GM23338 (cell line): Measurements from ENCODE around the gene CHST10. TPM values are rescaled to one million over a fixed set of nuclear protein-coding genes. Genes with fewer than 3 reads are reported as not detected.

ENCODE experiments used
- ATAC-seq: fragments of 200-7000 bp; cut with Tn5 transposase; 3 replicates; pipeline ENCODE4 v1.9.1; 2020
- DNase-seq: peaks from one replicate; pipeline ENCODE4 v3.0.0-alpha.2; 2015; ENCODE audit warnings: low spot score
- H2AFZ ChIP-seq: fragments of 200-600 bp; sonication (generic); 2 replicates; pipeline ENCODE4 v1.8.0; 2016; ENCODE audit warnings: antibody characterized with exemption, mild to moderate bottlenecking, moderate library complexity
- H3F3A ChIP-seq: fragments of 200-600 bp; sonication (generic); replicated peaks from 2 replicates; pipeline ENCODE4 v1.8.0; 2017; ENCODE audit warnings: antibody characterized with exemption, mixed run types, low read depth
- H3K27ac ChIP-seq: fragments of 200-600 bp; sonication (generic); 2 replicates; pipeline ENCODE4 v1.6.1; 2016; ENCODE audit warnings: low read depth
- H3K27me3 ChIP-seq: fragments of 200-600 bp; sonication (generic); 2 replicates; pipeline ENCODE4 v1.8.0; 2016; ENCODE audit warnings: mild to moderate bottlenecking, mixed run types, moderate library complexity; ENCODE audit not compliant: insufficient read depth
- H3K36me3 ChIP-seq: fragments of 200-600 bp; sonication (generic); 2 replicates; pipeline ENCODE4 v1.8.0; 2016; ENCODE audit warnings: mild to moderate bottlenecking; ENCODE audit not compliant: insufficient read depth
- H3K4me1 ChIP-seq: fragments of 200-600 bp; sonication (generic); 2 replicates; pipeline ENCODE4 v1.8.0; 2016; ENCODE audit warnings: mild to moderate bottlenecking, moderate library complexity; ENCODE audit not compliant: insufficient read depth
- H3K4me2 ChIP-seq: fragments of 200-600 bp; sonication (generic); 2 replicates; pipeline ENCODE4 v1.7.1; 2017; ENCODE audit warnings: mixed run types
- H3K4me3 ChIP-seq: fragments of 200-600 bp; sonication (generic); 2 replicates; pipeline ENCODE4 v1.6.1; 2016; ENCODE audit warnings: mixed run types
- H3K79me2 ChIP-seq: fragments of 200-600 bp; sonication (generic); replicated peaks from 2 replicates; pipeline ENCODE4 v1.8.0; 2017; ENCODE audit warnings: mild to moderate bottlenecking; ENCODE audit not compliant: insufficient read depth
- H3K9me2 ChIP-seq: fragments of 200-600 bp; sonication (generic); 2 replicates; pipeline ENCODE4 v1.8.0; 2017; ENCODE audit not compliant: insufficient read depth
- H4K20me1 ChIP-seq: fragments of 200-600 bp; sonication (generic); replicated peaks from 2 replicates; pipeline ENCODE4 v1.8.0; 2017; ENCODE audit warnings: mild to moderate bottlenecking; ENCODE audit not compliant: insufficient read depth
- H3K27ac Mint-ChIP-seq: 2 replicates; pipeline ENCODE4 v1.8.0; 2020; ENCODE audit warnings: inconsistent platforms, mild to moderate bottlenecking, moderate library complexity, mixed read lengths
- H3K27me3 Mint-ChIP-seq: 3 replicates; pipeline ENCODE4 v1.8.0; 2022; ENCODE audit warnings: low read depth, mild to moderate bottlenecking, moderate library complexity, mixed read lengths, inconsistent platforms; ENCODE audit not compliant: insufficient read depth, poor library complexity
- H3K36me3 Mint-ChIP-seq: 3 replicates; pipeline ENCODE4 v1.8.0; 2021; ENCODE audit warnings: low read depth, mild to moderate bottlenecking, inconsistent platforms, moderate library complexity, mixed read lengths
- H3K4me1 Mint-ChIP-seq: 3 replicates; pipeline ENCODE4 v1.8.0; 2020; ENCODE audit warnings: mild to moderate bottlenecking, inconsistent platforms, mixed read lengths
- H3K4me3 Mint-ChIP-seq: 3 replicates; pipeline ENCODE4 v1.8.0; 2021; ENCODE audit warnings: moderate library complexity, mild to moderate bottlenecking, inconsistent platforms, mixed read lengths
- H3K9me3 Mint-ChIP-seq: 3 replicates; pipeline ENCODE4 v1.8.0; 2020; ENCODE audit warnings: moderate library complexity, mild to moderate bottlenecking, inconsistent platforms, mixed read lengths
- CREB1 ChIP-seq: fragments of 250-450 bp; sonication (Bioruptor Pico); IDR thresholded peaks from 2 replicates; pipeline ENCODE4 v1.5.0; 2020; ENCODE audit warnings: low read depth, mild to moderate bottlenecking, moderate library complexity
- CTCF ChIP-seq, 2 experiments: fragments of 200-600 bp in 1 of 2; sonication (generic) in 1 of 2; conservative IDR thresholded peaks; 2 replicates each; pipeline versions ENCODE4 v1.5.1 to v1.6.1; 2016 to 2017; ENCODE audit warnings: antibody characterized with exemption in 2 of 2, low read depth in 2 of 2, mild to moderate bottlenecking in 2 of 2, moderate library complexity in 1 of 2
- POLR2AphosphoS5 ChIP-seq: IDR thresholded peaks from 2 replicates; pipeline ENCODE4 v1.6.1; 2016; ENCODE audit warnings: antibody characterized with exemption, low read depth
- polyA plus RNA-seq: library from polyadenylated mRNA; unstranded; fragments of >200 nt; fragmentation: Nextera tagmentation; extraction: Ambion mirVana; gene quantifications from 2 replicates; pipeline ENCODE4 v1.2.1, GENCODE V29; 2016
- total RNA-seq: library from RNA; depleted of rRNA; stranded (reverse); fragments of >200 nt; shearing (Covaris generic); gene quantifications from 2 replicates; pipeline ENCODE4 v1.2.3, GENCODE V29; 2014
- TF ChIP-seq, protein P1 (sequence below): fragments of 250-450 bp; sonication (Bioruptor Pico); IDR thresholded peaks from 2 replicates; pipeline ENCODE4 v1.5.0; 2020; ENCODE audit warnings: mild to moderate bottlenecking, moderate library complexity
- TF ChIP-seq, protein P2 (sequence below): IDR thresholded peaks from 2 replicates; pipeline ENCODE4 v1.6.1; 2016; ENCODE audit warnings: antibody characterized with exemption
- TF ChIP-seq, protein P3 (sequence below): IDR thresholded peaks from one replicate; pipeline ENCODE4 v1.6.1; 2018; ENCODE audit warnings: antibody characterized with exemption; ENCODE audit not compliant: unreplicated experiment

CHST10 gene
- total and polyA plus RNA-seq, 2 experiments from 2014 or later: 7.7 to 24.5 TPM

GRCh38 chr2:100395532-100396350, 21.7 kb downstream of the CHST10 start:
- peaks cover 2% of the 10 kb centered on the region; the same call in 1 of the 3 replicates for H3K4me1 Mint-ChIP-seq
- Histone ChIP-seq H3K27ac (no peak overlapping the region), H3K4me2 (no peak overlapping the region), H3K36me3 (no peaks in the 10 kb centered on the region), H3K9me2 (no peaks in the 10 kb centered on the region), H4K20me1 (no peaks in the 10 kb centered on the region; the same call in 1 of the 2 replicates), H3K79me2 (no peaks in the 10 kb centered on the region), H3K27me3 (no peaks in the 10 kb centered on the region), H3K4me1 (no peaks in the 10 kb centered on the region), H3F3A (no peaks in the 10 kb centered on the region), H3K4me3 (no peak overlapping the region), H2AFZ (no peak overlapping the region)
- H3K27me3 Mint-ChIP-seq: peaks cover 11% of the 10 kb centered on the region
- peaks cover 62% of the 10 kb centered on the region for H3K36me3 Mint-ChIP-seq
- no peak for TF ChIP-seq POLR2AphosphoS5
- TF ChIP-seq, protein P1, sequence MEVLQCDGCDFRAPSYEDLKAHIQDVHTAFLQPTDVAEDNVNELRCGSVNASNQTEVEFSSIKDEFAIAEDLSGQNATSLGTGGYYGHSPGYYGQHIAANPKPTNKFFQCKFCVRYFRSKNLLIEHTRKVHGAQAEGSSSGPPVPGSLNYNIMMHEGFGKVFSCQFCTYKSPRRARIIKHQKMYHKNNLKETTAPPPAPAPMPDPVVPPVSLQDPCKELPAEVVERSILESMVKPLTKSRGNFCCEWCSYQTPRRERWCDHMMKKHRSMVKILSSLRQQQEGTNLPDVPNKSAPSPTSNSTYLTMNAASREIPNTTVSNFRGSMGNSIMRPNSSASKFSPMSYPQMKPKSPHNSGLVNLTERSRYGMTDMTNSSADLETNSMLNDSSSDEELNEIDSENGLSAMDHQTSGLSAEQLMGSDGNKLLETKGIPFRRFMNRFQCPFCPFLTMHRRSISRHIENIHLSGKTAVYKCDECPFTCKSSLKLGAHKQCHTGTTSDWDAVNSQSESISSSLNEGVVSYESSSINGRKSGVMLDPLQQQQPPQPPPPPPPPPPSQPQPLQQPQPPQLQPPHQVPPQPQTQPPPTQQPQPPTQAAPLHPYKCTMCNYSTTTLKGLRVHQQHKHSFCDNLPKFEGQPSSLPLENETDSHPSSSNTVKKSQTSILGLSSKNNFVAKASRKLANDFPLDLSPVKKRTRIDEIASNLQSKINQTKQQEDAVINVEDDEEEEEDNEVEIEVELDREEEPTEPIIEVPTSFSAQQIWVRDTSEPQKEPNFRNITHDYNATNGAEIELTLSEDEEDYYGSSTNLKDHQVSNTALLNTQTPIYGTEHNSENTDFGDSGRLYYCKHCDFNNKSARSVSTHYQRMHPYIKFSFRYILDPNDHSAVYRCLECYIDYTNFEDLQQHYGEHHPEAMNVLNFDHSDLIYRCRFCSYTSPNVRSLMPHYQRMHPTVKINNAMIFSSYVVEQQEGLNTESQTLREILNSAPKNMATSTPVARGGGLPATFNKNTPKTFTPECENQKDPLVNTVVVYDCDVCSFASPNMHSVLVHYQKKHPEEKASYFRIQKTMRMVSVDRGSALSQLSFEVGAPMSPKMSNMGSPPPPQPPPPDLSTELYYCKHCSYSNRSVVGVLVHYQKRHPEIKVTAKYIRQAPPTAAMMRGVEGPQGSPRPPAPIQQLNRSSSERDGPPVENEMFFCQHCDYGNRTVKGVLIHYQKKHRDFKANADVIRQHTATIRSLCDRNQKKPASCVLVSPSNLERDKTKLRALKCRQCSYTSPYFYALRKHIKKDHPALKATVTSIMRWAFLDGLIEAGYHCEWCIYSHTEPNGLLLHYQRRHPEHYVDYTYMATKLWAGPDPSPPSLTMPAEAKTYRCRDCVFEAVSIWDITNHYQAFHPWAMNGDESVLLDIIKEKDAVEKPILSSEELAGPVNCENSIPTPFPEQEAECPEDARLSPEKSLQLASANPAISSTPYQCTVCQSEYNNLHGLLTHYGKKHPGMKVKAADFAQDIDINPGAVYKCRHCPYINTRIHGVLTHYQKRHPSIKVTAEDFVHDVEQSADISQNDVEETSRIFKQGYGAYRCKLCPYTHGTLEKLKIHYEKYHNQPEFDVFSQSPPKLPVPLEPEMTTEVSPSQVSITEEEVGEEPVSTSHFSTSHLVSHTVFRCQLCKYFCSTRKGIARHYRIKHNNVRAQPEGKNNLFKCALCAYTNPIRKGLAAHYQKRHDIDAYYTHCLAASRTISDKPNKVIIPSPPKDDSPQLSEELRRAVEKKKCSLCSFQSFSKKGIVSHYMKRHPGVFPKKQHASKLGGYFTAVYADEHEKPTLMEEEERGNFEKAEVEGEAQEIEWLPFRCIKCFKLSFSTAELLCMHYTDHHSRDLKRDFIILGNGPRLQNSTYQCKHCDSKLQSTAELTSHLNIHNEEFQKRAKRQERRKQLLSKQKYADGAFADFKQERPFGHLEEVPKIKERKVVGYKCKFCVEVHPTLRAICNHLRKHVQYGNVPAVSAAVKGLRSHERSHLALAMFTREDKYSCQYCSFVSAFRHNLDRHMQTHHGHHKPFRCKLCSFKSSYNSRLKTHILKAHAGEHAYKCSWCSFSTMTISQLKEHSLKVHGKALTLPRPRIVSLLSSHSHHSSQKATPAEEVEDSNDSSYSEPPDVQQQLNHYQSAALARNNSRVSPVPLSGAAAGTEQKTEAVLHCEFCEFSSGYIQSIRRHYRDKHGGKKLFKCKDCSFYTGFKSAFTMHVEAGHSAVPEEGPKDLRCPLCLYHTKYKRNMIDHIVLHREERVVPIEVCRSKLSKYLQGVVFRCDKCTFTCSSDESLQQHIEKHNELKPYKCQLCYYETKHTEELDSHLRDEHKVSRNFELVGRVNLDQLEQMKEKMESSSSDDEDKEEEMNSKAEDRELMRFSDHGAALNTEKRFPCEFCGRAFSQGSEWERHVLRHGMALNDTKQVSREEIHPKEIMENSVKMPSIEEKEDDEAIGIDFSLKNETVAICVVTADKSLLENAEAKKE (CRISPR knock-in tag): no peak
- no peaks in the 10 kb centered on the region for H3K9me3 Mint-ChIP-seq
- no peak overlapping the region for H3K4me3 Mint-ChIP-seq
- ATAC-seq (no peak), DNase-seq (no peak)
- no peak overlapping the region; the same call in 1 of the 2 replicates for H3K27ac Mint-ChIP-seq

- no peak overlapping the region for H3K4me3 ChIP-seq
- no peak for ATAC-seq
These were observed 23.3 kb downstream of the CHST10 start for GRCh38 chr2:100394111-100394641.

More at GRCh38 chr2:100394111-100394641, 23.3 kb downstream of the CHST10 start:
- DNase-seq: no peak
- no peaks in the 10 kb centered on the region for H3K79me2 ChIP-seq
- no peak overlapping the region for H2AFZ ChIP-seq
- H3K27ac ChIP-seq: no peak overlapping the region
- Mint-ChIP-seq H3K36me3 (peaks cover 61% of the 10 kb centered on the region), H3K4me3 (no peak overlapping the region), H3K27me3 (peaks cover 6% of the 10 kb centered on the region), H3K27ac (no peak overlapping the region), H3K9me3 (no peaks in the 10 kb centered on the region), H3K4me1 (no peaks in the 10 kb centered on the region; the same call in 2 of the 3 replicates)
- H3K36me3 ChIP-seq: no peaks in the 10 kb centered on the region
- no peaks in the 10 kb centered on the region; the same call in 1 of the 2 replicates for H4K20me1 ChIP-seq
- no peak overlapping the region for H3K4me2 ChIP-seq
- no peaks in the 10 kb centered on the region for H3K4me1 ChIP-seq
- H3K9me2 ChIP-seq: no peaks in the 10 kb centered on the region
- TF ChIP-seq, protein P2, sequence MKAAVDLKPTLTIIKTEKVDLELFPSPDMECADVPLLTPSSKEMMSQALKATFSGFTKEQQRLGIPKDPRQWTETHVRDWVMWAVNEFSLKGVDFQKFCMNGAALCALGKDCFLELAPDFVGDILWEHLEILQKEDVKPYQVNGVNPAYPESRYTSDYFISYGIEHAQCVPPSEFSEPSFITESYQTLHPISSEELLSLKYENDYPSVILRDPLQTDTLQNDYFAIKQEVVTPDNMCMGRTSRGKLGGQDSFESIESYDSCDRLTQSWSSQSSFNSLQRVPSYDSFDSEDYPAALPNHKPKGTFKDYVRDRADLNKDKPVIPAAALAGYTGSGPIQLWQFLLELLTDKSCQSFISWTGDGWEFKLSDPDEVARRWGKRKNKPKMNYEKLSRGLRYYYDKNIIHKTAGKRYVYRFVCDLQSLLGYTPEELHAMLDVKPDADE: no peak
- TF ChIP-seq CREB1 (CRISPR knock-in tag) (no peak), CTCF (conservative IDR thresholded peaks at IDR 0.05; ENCODE audit: low read depth in 2 of 2) (no peak)
- TF ChIP-seq, protein P3, sequence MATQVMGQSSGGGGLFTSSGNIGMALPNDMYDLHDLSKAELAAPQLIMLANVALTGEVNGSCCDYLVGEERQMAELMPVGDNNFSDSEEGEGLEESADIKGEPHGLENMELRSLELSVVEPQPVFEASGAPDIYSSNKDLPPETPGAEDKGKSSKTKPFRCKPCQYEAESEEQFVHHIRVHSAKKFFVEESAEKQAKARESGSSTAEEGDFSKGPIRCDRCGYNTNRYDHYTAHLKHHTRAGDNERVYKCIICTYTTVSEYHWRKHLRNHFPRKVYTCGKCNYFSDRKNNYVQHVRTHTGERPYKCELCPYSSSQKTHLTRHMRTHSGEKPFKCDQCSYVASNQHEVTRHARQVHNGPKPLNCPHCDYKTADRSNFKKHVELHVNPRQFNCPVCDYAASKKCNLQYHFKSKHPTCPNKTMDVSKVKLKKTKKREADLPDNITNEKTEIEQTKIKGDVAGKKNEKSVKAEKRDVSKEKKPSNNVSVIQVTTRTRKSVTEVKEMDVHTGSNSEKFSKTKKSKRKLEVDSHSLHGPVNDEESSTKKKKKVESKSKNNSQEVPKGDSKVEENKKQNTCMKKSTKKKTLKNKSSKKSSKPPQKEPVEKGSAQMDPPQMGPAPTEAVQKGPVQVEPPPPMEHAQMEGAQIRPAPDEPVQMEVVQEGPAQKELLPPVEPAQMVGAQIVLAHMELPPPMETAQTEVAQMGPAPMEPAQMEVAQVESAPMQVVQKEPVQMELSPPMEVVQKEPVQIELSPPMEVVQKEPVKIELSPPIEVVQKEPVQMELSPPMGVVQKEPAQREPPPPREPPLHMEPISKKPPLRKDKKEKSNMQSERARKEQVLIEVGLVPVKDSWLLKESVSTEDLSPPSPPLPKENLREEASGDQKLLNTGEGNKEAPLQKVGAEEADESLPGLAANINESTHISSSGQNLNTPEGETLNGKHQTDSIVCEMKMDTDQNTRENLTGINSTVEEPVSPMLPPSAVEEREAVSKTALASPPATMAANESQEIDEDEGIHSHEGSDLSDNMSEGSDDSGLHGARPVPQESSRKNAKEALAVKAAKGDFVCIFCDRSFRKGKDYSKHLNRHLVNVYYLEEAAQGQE: no peak
- no peaks in the 10 kb centered on the region for H3K27me3 ChIP-seq
- H3F3A ChIP-seq: no peaks in the 10 kb centered on the region
